ENCODE results near the gene COA7.
"Not testable (repeated sequence)": the region's sequence is repeated elsewhere in the genome, so short reads cannot be mapped to it uniquely, and the experiment has no call there.

Gene COA7

GRCh38 chr1:52697795-52698674, at the start of gene COA7:
COA7 (minus strand) TSS chr1:52698347; CDS start chr1:52698326, 21 bp downstream.
- DNase-seq (ENCODE audit: low read depth in 4 of 4, low spot score in 1 of 4) = peak; percentile 36 to 63 (median 54)

GRCh38 chr1:52747450-52747849, 49.3 kb upstream of the COA7 start:
- no peak for DNase-seq (ENCODE audit: low read depth in 4 of 4, low spot score in 1 of 4)

GRCh38 chr1:52746189-52746588, 48.0 kb upstream of the COA7 start:
- DNase-seq (ENCODE audit: low read depth in 4 of 4, low spot score in 1 of 4) = no peak

GRCh38 chr1:52741259-52741658, 43.1 kb upstream of the COA7 start:
- no peak for DNase-seq (ENCODE audit: low read depth in 4 of 4, low spot score in 1 of 4)

GRCh38 chr1:52739699-52740467, 41.7 kb upstream of the COA7 start:
- DNase-seq (ENCODE audit: low read depth in 4 of 4, low spot score in 1 of 4) = no peak

- no peak for DNase-seq (ENCODE audit: low read depth in 4 of 4, low spot score in 1 of 4)
These were observed 40.7 kb upstream of the COA7 start for GRCh38 chr1:52738893-52739292.

- DNase-seq (ENCODE audit: low read depth in 4 of 4, low spot score in 1 of 4) = no peak
These were observed 40.0 kb upstream of the COA7 start for GRCh38 chr1:52738148-52738547.

GRCh38 chr1:52735371-52735770, 37.2 kb upstream of the COA7 start:
- DNase-seq (ENCODE audit: low read depth in 4 of 4, low spot score in 1 of 4) = not testable (repeated sequence)

GRCh38 chr1:52733368-52733767, 35.2 kb upstream of the COA7 start:
- no peak for DNase-seq (ENCODE audit: low read depth in 4 of 4, low spot score in 1 of 4)

- DNase-seq (ENCODE audit: low read depth in 4 of 4, low spot score in 1 of 4) = no peak
These were observed 30.0 kb upstream of the COA7 start for GRCh38 chr1:52727956-52728656.

GRCh38 chr1:52727114-52727586, 29.0 kb upstream of the COA7 start:
- no peak for DNase-seq (ENCODE audit: low read depth in 4 of 4, low spot score in 1 of 4)

GRCh38 chr1:52726265-52727113, 28.3 kb upstream of the COA7 start, which contains the start of gene ZYG11B:
ZYG11B (plus strand) TSS chr1:52726453; CDS start chr1:52726654, 201 bp downstream.
- DNase-seq (ENCODE audit: low read depth in 4 of 4, low spot score in 1 of 4) = peak; percentile 77 to 88 (median 82)

GRCh38 chr1:52725903-52726264, 27.7 kb upstream of the COA7 start:
- DNase-seq (ENCODE audit: low read depth in 4 of 4, low spot score in 1 of 4) = no peak

GRCh38 chr1:52723260-52723659, 25.1 kb upstream of the COA7 start:
- no peak for DNase-seq (ENCODE audit: low read depth in 4 of 4, low spot score in 1 of 4)

- DNase-seq (ENCODE audit: low read depth in 4 of 4, low spot score in 1 of 4) = not testable (repeated sequence)
These were observed 17.1 kb upstream of the COA7 start for GRCh38 chr1:52715296-52715695.

GRCh38 chr1:52713590-52713989, 15.4 kb upstream of the COA7 start:
- DNase-seq (ENCODE audit: low read depth in 4 of 4, low spot score in 1 of 4) = no peak

- no peak for DNase-seq (ENCODE audit: low read depth in 4 of 4, low spot score in 1 of 4)
These were observed 10.9 kb upstream of the COA7 start for GRCh38 chr1:52709016-52709415.

GRCh38 chr1:52707927-52708655, 9.9 kb upstream of the COA7 start:
- no peak for DNase-seq (ENCODE audit: low read depth in 4 of 4, low spot score in 1 of 4)

All from stimulated activated CD4-positive, alpha-beta T cell treated with anti-CD3 and anti-CD28 coated beads, Interleukin-1b, Interleukin-23, amount 100 ng/mL, for 24 hours (primary cell).